G401 (cell line): ENCODE measurements around the gene SLC30A9. TPM values are rescaled to one million over a fixed set of nuclear protein-coding genes. Genes with fewer than 3 reads are reported as not detected.

Experiments used
- DNase-seq: peaks from one replicate; pipeline ENCODE4 v3.0.0-alpha.2; 2015; ENCODE audit warnings: low spot score
- in situ Hi-C: cut with HindIII; loops from 2 replicates; pipeline ENCODE4 v1.10.0; 2016; ENCODE audit warnings: low sequenced_read_pairs, mixed read lengths
- total RNA-seq: library from RNA; depleted of rRNA; stranded (reverse); fragments of >200 nt; shearing (Covaris generic); gene quantifications from 2 replicates; pipeline ENCODE4 v1.2.3, GENCODE V29; 2014; rRNA removed

Gene SLC30A9
- total RNA-seq, 1 experiment from 2014 or later: 95.1 TPM

DNA sequence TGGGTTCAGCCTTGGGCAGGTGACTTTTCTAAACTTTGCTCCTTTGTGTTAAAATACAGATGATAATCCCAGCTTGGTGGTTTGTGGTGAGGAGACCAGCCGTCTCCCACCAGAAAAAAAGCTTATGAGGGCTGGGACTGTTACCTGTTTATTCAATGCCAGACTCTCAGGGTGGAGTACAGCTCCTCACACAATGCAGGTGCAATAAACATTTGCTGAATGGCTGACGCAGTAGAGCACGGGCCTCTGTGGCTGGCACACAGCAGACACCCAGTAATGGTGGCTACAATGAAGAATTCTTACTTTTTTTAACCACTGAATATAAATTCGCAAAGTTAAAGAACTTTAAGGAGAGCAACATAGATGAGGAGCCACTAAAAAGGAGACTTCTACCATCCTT is 131.9 kb downstream of the SLC30A9 start:
- in situ Hi-C loops: no loop called here
- DNase-seq: no peak

DNA sequence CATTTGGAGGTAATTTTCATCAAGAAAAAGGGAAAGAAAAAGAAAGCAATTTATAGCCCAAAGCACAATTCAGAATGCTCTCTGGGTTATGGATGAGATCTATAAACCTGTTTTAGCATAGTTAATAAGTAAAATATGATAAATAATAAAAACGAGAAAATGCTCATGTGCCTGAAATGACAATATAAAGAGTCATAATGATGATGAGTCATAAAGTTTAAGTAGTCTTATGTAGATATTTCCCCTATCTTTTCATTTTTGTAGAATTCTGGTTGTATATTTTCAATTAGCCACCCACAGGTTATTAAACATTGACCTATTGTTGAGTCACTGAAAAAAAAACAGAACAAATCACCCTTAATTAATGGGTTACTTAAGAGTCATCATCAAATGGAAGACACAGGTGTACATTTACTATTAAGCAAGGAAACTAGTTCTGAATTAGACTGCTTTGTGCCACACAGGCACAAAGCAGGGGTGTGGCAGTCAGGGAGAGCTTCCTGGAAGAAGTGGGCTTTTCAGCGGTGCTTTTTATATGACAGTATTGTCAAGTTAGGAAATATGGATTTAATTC is 132.8 kb downstream of the SLC30A9 start:
- DNase-seq: no peak
- in situ Hi-C loops: no loop called here

DNA sequence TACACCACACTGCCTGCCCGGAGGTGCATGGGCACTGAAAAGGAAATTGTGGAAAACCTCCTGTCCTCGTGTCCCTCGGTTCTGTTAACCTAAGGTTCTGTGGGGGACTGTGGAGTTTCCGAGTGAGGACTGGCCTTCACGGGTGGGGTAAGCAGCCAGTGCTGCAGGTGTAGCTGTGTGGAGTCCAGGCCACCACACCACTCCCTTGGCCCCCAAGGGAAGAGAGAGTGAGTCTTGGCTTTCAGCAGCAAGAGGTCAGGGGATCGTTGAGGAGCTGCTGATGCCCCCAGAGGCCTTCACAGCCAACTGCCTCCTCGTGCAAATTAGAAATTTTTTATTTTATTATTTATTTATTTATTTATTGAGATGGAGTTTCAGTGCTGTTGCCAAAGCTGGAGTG is 141.8 kb downstream of the SLC30A9 start:
- in situ Hi-C loops: no loop called here

DNA sequence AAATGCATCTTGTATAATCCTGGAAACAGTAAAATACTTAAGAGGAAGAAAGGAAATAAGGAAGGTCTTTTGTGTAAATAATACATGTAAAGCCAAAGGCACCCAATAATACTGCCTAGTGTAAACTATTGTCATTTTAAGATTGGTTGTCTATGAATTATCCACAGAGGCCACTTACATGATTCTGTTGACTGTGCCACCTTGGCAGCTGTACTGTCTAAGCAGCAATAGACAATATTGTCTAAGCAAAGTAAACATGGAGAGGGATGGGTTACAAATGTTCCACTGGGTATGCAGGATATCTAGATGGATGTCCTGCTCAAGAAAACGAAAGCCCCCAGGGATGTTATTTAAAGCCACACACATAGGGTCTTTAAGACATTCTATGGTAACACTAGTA is 142.7 kb downstream of the SLC30A9 start:
- no peak for DNase-seq
- in situ Hi-C loops: no loop called here

More for the DNA sequence above, 141.8 kb downstream of the SLC30A9 start:
- DNase-seq: no peak

DNA sequence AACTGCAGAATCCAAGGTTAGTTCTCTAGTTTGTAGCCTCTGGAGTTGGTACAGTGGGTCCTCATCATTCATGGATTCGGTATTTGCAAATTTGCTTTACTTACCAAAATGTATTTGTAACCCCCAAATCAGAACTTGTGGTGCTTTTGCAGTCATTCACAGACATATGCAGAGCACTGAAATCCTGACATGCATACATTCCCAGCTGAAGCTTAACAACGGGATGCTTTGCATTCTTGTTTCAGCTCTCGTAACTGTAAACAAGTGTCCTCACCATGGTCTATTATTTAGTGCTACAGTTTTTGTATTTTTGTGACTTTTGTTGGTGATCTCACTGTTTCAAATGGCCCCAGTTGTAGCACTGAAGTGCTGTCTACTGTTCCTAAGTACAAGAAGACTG is 146.0 kb downstream of the SLC30A9 start:
- DNase-seq: no peak
- in situ Hi-C loops: no loop called here

Other genes with a start within 250 kb of the SLC30A9 start
- not detected in 2 replicates for gene PHOX2B, start 241.8 kb upstream of the SLC30A9 start, total RNA-seq
- gene TMEM33, start 55.1 kb upstream of the SLC30A9 start, total RNA-seq: 49.5 and 60.1 TPM in 2 replicates
- gene DCAF4L1, start 8.8 kb upstream of the SLC30A9 start, total RNA-seq: not detected in 2 replicates
- gene BEND4, start 162.1 kb downstream of the SLC30A9 start, total RNA-seq: 0.03 and 0.12 TPM in 2 replicates